ENCODE data around the gene NDUFS2. TPM values are rescaled to one million over a fixed set of nuclear protein-coding genes. Genes with fewer than 3 reads are reported as not detected.

The NDUFS2 gene
- total RNA-seq, 2 experiments from 2014 or later: 62.9 to 72.1 TPM

DNA sequence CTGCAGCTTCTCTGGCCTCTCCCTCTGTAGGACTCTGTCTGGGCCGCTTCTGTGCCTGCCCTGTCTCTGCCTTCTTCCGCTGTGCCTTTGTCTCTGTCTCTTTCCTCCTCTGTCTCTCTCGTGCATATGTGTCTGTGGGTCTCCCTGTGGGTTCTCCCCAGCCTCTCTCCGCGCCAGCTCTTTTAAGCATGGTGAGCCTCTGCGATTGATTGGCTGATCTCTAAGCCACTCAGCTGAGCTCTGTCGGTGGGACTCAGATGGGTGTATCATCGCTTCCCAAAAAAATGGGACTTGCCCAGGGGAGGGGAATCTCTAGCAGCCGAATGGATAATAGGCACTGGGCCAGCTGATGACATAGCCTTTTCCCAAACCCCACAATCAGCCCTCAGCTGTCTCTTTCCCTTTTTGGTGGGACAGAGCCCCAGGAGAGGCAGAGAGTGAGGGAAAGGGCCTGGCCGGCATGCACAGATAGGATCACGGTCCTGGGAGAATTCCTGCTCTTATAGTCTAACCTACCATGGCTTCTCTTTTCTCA is 3.2 kb upstream of the NDUFS2 start, which contains the start of gene ADAMTS4:
TSS of gene ADAMTS4 (minus strand) at position 158 of the 535 bp plus-strand sequence. CDS start 427 bp downstream, outside the sequence.
- no peak for DNase-seq (ENCODE audit: low spot score)
- CTCF ChIA-PET (ENCODE audit: unreplicated experiment): no interaction called here
- POLR2A ChIA-PET: interaction anchor here (0.6 kb wide), 1 partner anchor 44 kb away, joined by 3 read pairs; no protein-coding TSS in a partner anchor
- H3K9me3 ChIP-seq (ENCODE audit: low read length): no peaks in the 10 kb centered on the region
- no peaks in the 10 kb centered on the region for H3K9me2 ChIP-seq (ENCODE audit: insufficient read depth, low read length)
- no peak within 1 kb of the TSS for H3K27ac ChIP-seq (ENCODE audit: low read depth, low read length, poor library complexity, severe bottlenecking)
- peaks cover 4% of the 10 kb centered on the region; the same call in 1 of the 2 replicates for H3K79me2 ChIP-seq (ENCODE audit: insufficient read depth, low read depth, low read length)
- no TSS peak for BruUV-seq (replicated peaks)
- H4K20me1 ChIP-seq (ENCODE audit: insufficient read depth, low read length): no peaks in the 10 kb centered on the region
- peaks cover 52% of the 10 kb centered on the region for H3K4me1 ChIP-seq (ENCODE audit: insufficient read depth, low read length, poor library complexity, severe bottlenecking)
- no peak for TF ChIP-seq EZH2phosphoT487 (IDR thresholded peaks at IDR 0.05; ENCODE audit: borderline replicate concordance, low read depth, low read length)
- TF ChIP-seq, protein P1, sequence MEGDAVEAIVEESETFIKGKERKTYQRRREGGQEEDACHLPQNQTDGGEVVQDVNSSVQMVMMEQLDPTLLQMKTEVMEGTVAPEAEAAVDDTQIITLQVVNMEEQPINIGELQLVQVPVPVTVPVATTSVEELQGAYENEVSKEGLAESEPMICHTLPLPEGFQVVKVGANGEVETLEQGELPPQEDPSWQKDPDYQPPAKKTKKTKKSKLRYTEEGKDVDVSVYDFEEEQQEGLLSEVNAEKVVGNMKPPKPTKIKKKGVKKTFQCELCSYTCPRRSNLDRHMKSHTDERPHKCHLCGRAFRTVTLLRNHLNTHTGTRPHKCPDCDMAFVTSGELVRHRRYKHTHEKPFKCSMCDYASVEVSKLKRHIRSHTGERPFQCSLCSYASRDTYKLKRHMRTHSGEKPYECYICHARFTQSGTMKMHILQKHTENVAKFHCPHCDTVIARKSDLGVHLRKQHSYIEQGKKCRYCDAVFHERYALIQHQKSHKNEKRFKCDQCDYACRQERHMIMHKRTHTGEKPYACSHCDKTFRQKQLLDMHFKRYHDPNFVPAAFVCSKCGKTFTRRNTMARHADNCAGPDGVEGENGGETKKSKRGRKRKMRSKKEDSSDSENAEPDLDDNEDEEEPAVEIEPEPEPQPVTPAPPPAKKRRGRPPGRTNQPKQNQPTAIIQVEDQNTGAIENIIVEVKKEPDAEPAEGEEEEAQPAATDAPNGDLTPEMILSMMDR (conservative IDR thresholded peaks at IDR 0.05; ENCODE audit: low read length): no peak
- no peak within 1 kb of the TSS for H3K4me3 ChIP-seq (ENCODE audit: low read depth, low read length, poor library complexity, severe bottlenecking)
- H3K36me3 ChIP-seq (ENCODE audit: insufficient read depth, low read length): peaks cover 5% of the 10 kb centered on the region
- intact Hi-C loops (cut with micrococcal nuclease; ENCODE audit: unreplicated experiment): no loop called here
- no peak within 1 kb of the TSS for H2AFZ ChIP-seq (ENCODE audit: low read length)
- H3K4me2 ChIP-seq (ENCODE audit: low read length): no peak within 1 kb of the TSS

DNA sequence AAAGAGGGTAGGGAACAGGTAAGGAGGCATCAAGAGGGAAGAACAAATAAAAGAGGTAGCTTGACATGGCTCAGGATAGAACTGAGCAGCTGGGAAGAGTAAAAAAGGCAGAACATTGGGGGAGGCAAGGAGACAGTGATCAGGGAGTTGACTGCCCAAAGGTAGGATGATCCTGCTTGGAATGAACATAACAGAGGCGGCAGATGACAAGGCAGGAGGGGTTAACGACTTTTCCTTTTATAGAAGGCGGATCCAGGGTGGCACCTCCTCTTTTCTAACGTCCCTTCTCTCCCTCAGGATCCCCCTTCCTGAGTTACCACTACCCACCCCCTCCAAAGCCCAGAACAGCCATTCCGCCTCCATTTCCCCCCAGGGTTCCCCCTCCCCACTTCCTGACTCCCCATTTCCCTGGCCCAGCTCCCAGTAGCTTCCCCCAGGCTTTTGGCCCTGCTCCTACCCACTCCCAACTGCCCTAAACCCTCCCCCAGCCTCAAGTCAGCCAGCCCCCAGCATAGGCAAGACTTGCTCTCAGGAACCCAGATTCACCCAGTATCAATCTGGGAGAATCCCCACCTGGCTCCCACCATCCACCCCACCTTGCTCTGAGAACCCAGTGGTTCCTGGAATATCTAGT is 2.5 kb upstream of the NDUFS2 start:
- no peaks in the 10 kb centered on the region for H3K9me3 ChIP-seq (ENCODE audit: low read length)
- H3K4me1 ChIP-seq (ENCODE audit: insufficient read depth, low read length, poor library complexity, severe bottlenecking): peaks cover 47% of the 10 kb centered on the region
- BruUV-seq (replicated peaks): no TSS peak
- no peak overlapping the region for H3K27ac ChIP-seq (ENCODE audit: low read depth, low read length, poor library complexity, severe bottlenecking)
- TF ChIP-seq, protein P1 (conservative IDR thresholded peaks at IDR 0.05; ENCODE audit: low read length): no peak
- no peak for TF ChIP-seq EZH2phosphoT487 (IDR thresholded peaks at IDR 0.05; ENCODE audit: borderline replicate concordance, low read depth, low read length)
- ChIA-PET CTCF (ENCODE audit: unreplicated experiment) (no interaction called here), POLR2A (no interaction called here)
- intact Hi-C loops (cut with micrococcal nuclease; ENCODE audit: unreplicated experiment): no loop called here
- DNase-seq (ENCODE audit: low spot score): no peak
- no peak overlapping the region for H3K4me2 ChIP-seq (ENCODE audit: low read length)
- no peaks in the 10 kb centered on the region for H4K20me1 ChIP-seq (ENCODE audit: insufficient read depth, low read length)
- H3K36me3 ChIP-seq (ENCODE audit: insufficient read depth, low read length): peaks cover 11% of the 10 kb centered on the region
- no peaks in the 10 kb centered on the region for H3K9me2 ChIP-seq (ENCODE audit: insufficient read depth, low read length)
- no peak overlapping the region for H3K4me3 ChIP-seq (ENCODE audit: low read depth, low read length, poor library complexity, severe bottlenecking)
- no peak overlapping the region; the same call in 1 of the 2 replicates for H2AFZ ChIP-seq (ENCODE audit: low read length)
- H3K79me2 ChIP-seq (ENCODE audit: insufficient read depth, low read depth, low read length): peaks cover 4% of the 10 kb centered on the region; the same call in 1 of the 2 replicates

Measured in OCI-LY7 (cell line).